ENCODE results near the gene SOWAHB.

The SOWAHB gene

GRCh38 chr4:76851375-76851774, 46.6 kb downstream of the SOWAHB start:
- no peaks in the 10 kb centered on the region for H3K36me3 ChIP-seq (ENCODE audit: insufficient read depth, low read length)
- no peaks in the 10 kb centered on the region for H3K4me1 ChIP-seq (ENCODE audit: insufficient read depth, low read length)
- 0 out of 2 replicates have a peak, but pooled peaks cover 3% of the 10 kb centered on the region for H3K9me3 ChIP-seq (ENCODE audit: control insufficient read depth, insufficient read depth, low read length)
- H3K9ac ChIP-seq (ENCODE audit: low read depth, low read length) = no peak overlapping the region

DNA sequence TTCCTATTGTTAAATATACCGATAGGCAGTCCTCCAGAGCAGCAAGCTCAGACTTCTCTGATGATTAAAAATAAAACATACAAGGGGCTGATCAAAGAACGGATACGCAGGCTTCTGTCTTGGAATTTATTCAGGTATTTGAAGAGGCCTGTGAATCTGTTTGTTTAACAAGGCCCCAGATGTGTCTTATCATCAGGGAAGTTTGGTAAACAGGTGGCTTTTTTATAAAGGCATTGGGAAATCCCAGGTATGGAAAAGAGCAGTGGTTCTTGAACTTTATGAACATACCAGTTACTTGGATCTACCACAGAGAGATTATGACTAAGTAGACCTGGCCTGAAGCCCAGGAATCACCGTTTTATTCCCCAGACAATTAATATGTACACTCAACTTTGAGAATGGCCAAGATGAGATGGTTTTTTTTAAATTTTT, 47.9 kb downstream of the SOWAHB start:
- H3K4me1 ChIP-seq (ENCODE audit: insufficient read depth, low read length) = no peaks in the 10 kb centered on the region
- 0 out of 2 replicates have a peak, but pooled peaks cover 3% of the 10 kb centered on the region for H3K9me3 ChIP-seq (ENCODE audit: control insufficient read depth, insufficient read depth, low read length)
- no peaks in the 10 kb centered on the region for H3K36me3 ChIP-seq (ENCODE audit: insufficient read depth, low read length)
- no peak overlapping the region for H3K9ac ChIP-seq (ENCODE audit: low read depth, low read length)

All from ES-I3 (cell line).